VCaP (cell line): Measurements from ENCODE around the gene LPIN1.
A peak's percentile ranks its signal among the peaks of the same experiment; 100 is the strongest.
"Not testable (repeated sequence)": the region's sequence is repeated elsewhere in the genome, so short reads cannot be mapped to it uniquely, and the experiment has no call there.

Experiments used
- H3K27ac ChIP-seq: fragments of 450-650 bp; 2 replicates; pipeline ENCODE4 v1.5.1; 2017
- CTCF ChIP-seq: fragments of 450-650 bp; conservative IDR thresholded peaks from 2 replicates; pipeline ENCODE4 v1.5.1; 2017; ENCODE audit warnings: mild to moderate bottlenecking, moderate library complexity

The LPIN1 gene

GRCh38 chr2:11821705-11822104 lies 75.3 kb downstream of the LPIN1 start:
- no peak overlapping the region for H3K27ac ChIP-seq
- no peak for TF ChIP-seq CTCF

GRCh38 chr2:11822359-11822745 lies 75.9 kb downstream of the LPIN1 start:
- not testable (repeated sequence) for H3K27ac ChIP-seq

- H3K27ac ChIP-seq: no peak overlapping the region
- TF ChIP-seq CTCF: no peak
Observed at GRCh38 chr2:11822746-11823451, 76.5 kb downstream of the LPIN1 start.

- TF ChIP-seq CTCF: no peak
- no peak overlapping the region for H3K27ac ChIP-seq
Observed at GRCh38 chr2:11824901-11825828, 78.7 kb downstream of the LPIN1 start.

- no peak overlapping the region for H3K27ac ChIP-seq
- TF ChIP-seq CTCF: no peak
Observed at GRCh38 chr2:11827547-11827946, 81.1 kb downstream of the LPIN1 start.

GRCh38 chr2:11828933-11829323 lies 82.5 kb downstream of the LPIN1 start:
- peak overlapping the region; percentile 87 for H3K27ac ChIP-seq

GRCh38 chr2:11829324-11829946 lies 83.0 kb downstream of the LPIN1 start:
- TF ChIP-seq CTCF: peak; percentile 47
- peak overlapping the region; percentile 87 for H3K27ac ChIP-seq

More at GRCh38 chr2:11828933-11829323, 82.5 kb downstream of the LPIN1 start:
- no peak for TF ChIP-seq CTCF
